Calu3 (cell line): ENCODE measurements around the gene MYOF. TPM values are rescaled to one million over a fixed set of nuclear protein-coding genes. Genes with fewer than 3 reads are reported as not detected.

Experiments
- BruUV-seq: library from RNA; stranded (reverse); fragments of 400-500 nt; replicated peaks from 2 replicates; lab custom pipeline; 2021; lab: Mats Ljungman, UMichigan
- CTCF ChIA-PET: fragments of 300-600 bp; sonication (Branson Sonifier 250); formaldehyde crosslinking; loops from one replicate; lab custom pipeline; 2022; ENCODE audit warnings: antibody characterized with exemption; lab: Charles Lee
- DNase-seq: peaks from one replicate; pipeline ENCODE4 v3.0.0; 2022
- H3K27ac Mint-ChIP-seq: one replicate; pipeline ENCODE4 v1.8.0; 2022; ENCODE audit warnings: mixed read lengths; ENCODE audit not compliant: unreplicated experiment
- H3K27me3 Mint-ChIP-seq: one replicate; pipeline ENCODE4 v1.8.0; 2022; ENCODE audit warnings: mixed read lengths; ENCODE audit not compliant: unreplicated experiment
- H3K36me3 Mint-ChIP-seq: one replicate; pipeline ENCODE4 v1.8.0; 2022; ENCODE audit warnings: mild to moderate bottlenecking, moderate library complexity, mixed read lengths; ENCODE audit not compliant: insufficient read depth, unreplicated experiment
- H3K4me1 Mint-ChIP-seq: one replicate; pipeline ENCODE4 v1.8.0; 2022; ENCODE audit warnings: mild to moderate bottlenecking, low read depth, mixed read lengths; ENCODE audit not compliant: unreplicated experiment
- H3K4me3 Mint-ChIP-seq: one replicate; pipeline ENCODE4 v1.8.0; 2022; ENCODE audit warnings: mild to moderate bottlenecking, low read depth, moderate library complexity, mixed read lengths; ENCODE audit not compliant: unreplicated experiment
- H3K9me3 Mint-ChIP-seq: one replicate; pipeline ENCODE4 v1.8.0; 2022; ENCODE audit warnings: low read depth, mixed read lengths; ENCODE audit not compliant: unreplicated experiment
- CTCF ChIP-seq: fragments of 200-600 bp; IDR thresholded peaks from one replicate; pipeline ENCODE4 v1.8.0; 2022; ENCODE audit warnings: antibody characterized with exemption; ENCODE audit not compliant: unreplicated experiment
- intact Hi-C: fragments of 100-400 bp; cut with micrococcal nuclease; formaldehyde crosslinking; loops from one replicate; pipeline ENCODE4 v1.10.0; 2022; ENCODE audit not compliant: unreplicated experiment
- total RNA-seq: library from RNA; stranded (reverse); gene quantifications from 2 replicates; pipeline ENCODE4 v1.2.3, GENCODE V29; 2022

The MYOF gene
- total RNA-seq, 1 experiment from 2014 or later, result 474 TPM

GRCh38 chr10:93435621-93436397, 46.3 kb downstream of the MYOF start:
- CTCF ChIA-PET, result interaction anchor here (1.9 kb wide), 1 partner anchor 10 kb away, joined by 7 read pairs; no protein-coding TSS in a partner anchor
- H3K36me3 Mint-ChIP-seq, result peaks cover 66% of the 10 kb centered on the region
- peaks cover 41% of the 10 kb centered on the region for H3K4me1 Mint-ChIP-seq
- BruUV-seq, result no TSS peak
- intact Hi-C loops, result loop anchor here (1.0 kb wide), 1 partner anchor 11 kb away; no protein-coding TSS in a partner anchor
- H3K27me3 Mint-ChIP-seq, result no peaks in the 10 kb centered on the region
- peak overlapping the region; percentile 57 for H3K4me3 Mint-ChIP-seq
- no peak for TF ChIP-seq CTCF
- H3K27ac Mint-ChIP-seq, result peak overlapping the region; percentile 99
- DNase-seq, result no peak
- H3K9me3 Mint-ChIP-seq, result no peaks in the 10 kb centered on the region

GRCh38 chr10:93434991-93435491, 47.1 kb downstream of the MYOF start:
- CTCF ChIA-PET, result no interaction called here
- Mint-ChIP-seq H3K27me3 (no peaks in the 10 kb centered on the region), H3K27ac (peak overlapping the region; percentile 54), H3K4me1 (peaks cover 34% of the 10 kb centered on the region), H3K36me3 (peaks cover 63% of the 10 kb centered on the region), H3K4me3 (no peak overlapping the region), H3K9me3 (no peaks in the 10 kb centered on the region)
- intact Hi-C loops, result no loop called here
- no peak for DNase-seq
- BruUV-seq, result no TSS peak
- TF ChIP-seq CTCF, result no peak

- Mint-ChIP-seq H3K27me3 (no peaks in the 10 kb centered on the region), H3K4me1 (peaks cover 15% of the 10 kb centered on the region), H3K27ac (peak overlapping the region; percentile 44), H3K4me3 (no peak overlapping the region), H3K9me3 (no peaks in the 10 kb centered on the region), H3K36me3 (peaks cover 66% of the 10 kb centered on the region)
- intact Hi-C loops, result no loop called here
- no TSS peak for BruUV-seq
- no peak for DNase-seq
- TF ChIP-seq CTCF, result no peak
- CTCF ChIA-PET, result no interaction called here
Observed at GRCh38 chr10:93431361-93431760, 50.8 kb downstream of the MYOF start.

GRCh38 chr10:93425861-93426260, 56.3 kb downstream of the MYOF start:
- H3K4me1 Mint-ChIP-seq, result peaks cover 51% of the 10 kb centered on the region
- DNase-seq, result no peak
- H3K27ac Mint-ChIP-seq, result peak overlapping the region; percentile 97
- no peaks in the 10 kb centered on the region for H3K27me3 Mint-ChIP-seq
- no peak for TF ChIP-seq CTCF
- BruUV-seq, result TSS peak; percentile 91
- intact Hi-C loops, result loop anchor here (1.0 to 5.0 kb wide), 3 partner anchors 10 to 51 kb away; no protein-coding TSS in a partner anchor
- H3K36me3 Mint-ChIP-seq, result peaks cover 93% of the 10 kb centered on the region
- H3K4me3 Mint-ChIP-seq, result peak overlapping the region; percentile 48
- no peaks in the 10 kb centered on the region for H3K9me3 Mint-ChIP-seq
- CTCF ChIA-PET, result interaction anchor here (0.7 to 1.0 kb wide), 2 partner anchors 36 to 56 kb away, joined by 4 read pairs; partner anchors contain the start of gene MYOF
